AG10803 (cell line): ENCODE results near the gene STAB1.

ENCODE experiments used
- DNase-seq: peaks from one replicate; pipeline ENCODE4 v3.0.0; 2010; ENCODE audit warnings: low read depth
- H3K4me3 ChIP-seq: 2 replicates; pipeline ENCODE4 v1.5.1; 2011; ENCODE audit warnings: mild to moderate bottlenecking, low read length, control low read depth
- TF ChIP-seq, protein P1 (sequence below): conservative IDR thresholded peaks from 2 replicates; pipeline ENCODE4 v1.5.1; 2011; ENCODE audit warnings: mild to moderate bottlenecking, low read length, control low read depth, inconsistent platforms

The STAB1 gene

GRCh38 chr3:52456169-52456799 is 38.9 kb upstream of the STAB1 start:
- TF ChIP-seq, protein P1, sequence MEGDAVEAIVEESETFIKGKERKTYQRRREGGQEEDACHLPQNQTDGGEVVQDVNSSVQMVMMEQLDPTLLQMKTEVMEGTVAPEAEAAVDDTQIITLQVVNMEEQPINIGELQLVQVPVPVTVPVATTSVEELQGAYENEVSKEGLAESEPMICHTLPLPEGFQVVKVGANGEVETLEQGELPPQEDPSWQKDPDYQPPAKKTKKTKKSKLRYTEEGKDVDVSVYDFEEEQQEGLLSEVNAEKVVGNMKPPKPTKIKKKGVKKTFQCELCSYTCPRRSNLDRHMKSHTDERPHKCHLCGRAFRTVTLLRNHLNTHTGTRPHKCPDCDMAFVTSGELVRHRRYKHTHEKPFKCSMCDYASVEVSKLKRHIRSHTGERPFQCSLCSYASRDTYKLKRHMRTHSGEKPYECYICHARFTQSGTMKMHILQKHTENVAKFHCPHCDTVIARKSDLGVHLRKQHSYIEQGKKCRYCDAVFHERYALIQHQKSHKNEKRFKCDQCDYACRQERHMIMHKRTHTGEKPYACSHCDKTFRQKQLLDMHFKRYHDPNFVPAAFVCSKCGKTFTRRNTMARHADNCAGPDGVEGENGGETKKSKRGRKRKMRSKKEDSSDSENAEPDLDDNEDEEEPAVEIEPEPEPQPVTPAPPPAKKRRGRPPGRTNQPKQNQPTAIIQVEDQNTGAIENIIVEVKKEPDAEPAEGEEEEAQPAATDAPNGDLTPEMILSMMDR, result no peak
- peak overlapping the region; percentile 86 for H3K4me3 ChIP-seq
- peak; percentile 41 for DNase-seq

DNA sequence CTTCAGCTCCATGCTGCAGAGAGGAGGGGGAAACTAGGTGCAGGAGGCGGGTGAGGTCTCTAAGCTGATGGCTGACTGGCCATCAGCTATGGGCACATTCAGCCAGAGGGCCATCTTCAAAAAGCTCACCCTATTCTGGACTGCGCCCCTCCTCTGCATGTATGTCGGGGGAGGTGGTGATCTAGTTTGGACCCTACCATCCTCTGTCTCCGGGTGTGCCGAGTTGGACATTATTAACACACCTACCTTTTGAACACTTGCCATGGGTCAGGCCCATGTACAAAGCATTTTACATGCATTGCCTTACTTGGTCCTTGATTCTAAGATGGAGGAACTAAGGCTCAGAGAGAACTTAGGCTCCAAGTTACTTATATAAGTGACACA is 38.3 kb upstream of the STAB1 start:
- TF ChIP-seq, protein P1, result no peak
- no peak for DNase-seq
- H3K4me3 ChIP-seq, result peak overlapping the region; percentile 86

- TF ChIP-seq, protein P1, result no peak
- no peak for DNase-seq
- no peak overlapping the region for H3K4me3 ChIP-seq
Measured at GRCh38 chr3:52458031-52458760, 36.9 kb upstream of the STAB1 start.

DNA sequence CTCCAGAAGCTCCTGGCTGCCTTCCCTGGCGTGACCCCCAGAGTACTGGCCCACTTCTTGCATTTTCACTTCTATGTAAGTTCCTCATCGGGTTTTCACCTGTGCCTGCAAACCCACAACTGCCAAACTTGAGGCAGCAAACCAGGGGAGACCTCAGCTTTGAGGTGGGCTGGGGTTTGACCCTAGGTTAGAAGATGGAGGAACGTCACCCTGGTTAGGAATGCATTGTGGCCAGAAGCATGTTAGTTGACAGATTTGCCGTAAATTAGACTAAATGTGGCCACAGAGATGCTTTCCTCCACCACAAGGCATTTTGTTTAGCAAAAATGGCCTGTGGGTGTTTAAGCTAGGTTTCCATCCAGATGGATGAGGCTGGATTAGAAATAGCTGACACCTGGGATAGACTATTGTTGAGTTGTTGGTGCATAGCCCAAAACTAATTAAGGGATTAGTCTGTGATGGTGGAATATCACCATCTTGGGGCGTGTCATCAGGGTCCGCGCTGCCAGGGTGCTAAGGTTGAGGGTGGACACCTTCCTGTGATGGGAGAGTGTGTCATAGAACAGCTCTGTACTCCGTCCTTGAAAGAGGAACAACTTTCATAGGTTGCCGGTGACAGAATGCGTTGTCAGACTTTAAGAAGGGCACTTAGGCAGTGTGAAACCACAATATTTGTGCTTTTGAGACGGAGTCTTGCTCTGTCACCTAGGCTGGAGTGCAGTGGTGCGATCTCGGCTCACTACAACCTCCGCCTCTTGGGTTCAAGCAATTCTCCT is 36.2 kb upstream of the STAB1 start:
- TF ChIP-seq, protein P1, result no peak
- H3K4me3 ChIP-seq, result no peak overlapping the region
- DNase-seq, result no peak

DNA sequence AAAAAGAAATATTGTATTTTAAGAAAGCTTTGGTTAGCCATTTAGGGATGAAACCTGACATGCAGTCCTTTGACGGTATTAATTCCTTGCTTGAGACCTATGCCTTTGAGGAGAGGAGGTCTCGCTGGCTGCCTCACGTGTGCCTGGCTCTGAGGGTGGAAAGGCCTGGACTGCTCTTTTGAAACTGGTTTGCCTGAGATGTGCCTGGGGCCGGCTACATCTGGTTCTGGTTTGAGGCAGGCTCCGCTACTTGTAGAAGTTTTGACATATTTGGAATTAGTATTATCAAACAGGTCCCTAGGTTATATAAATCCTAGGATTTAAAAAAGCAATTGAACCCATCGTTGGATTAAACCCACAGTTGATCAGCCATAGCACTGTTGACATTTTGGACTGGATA is 33.3 kb upstream of the STAB1 start:
- DNase-seq, result peak; percentile 53
- no peak overlapping the region for H3K4me3 ChIP-seq
- TF ChIP-seq, protein P1, result no peak

- DNase-seq, result no peak
- TF ChIP-seq, protein P1, result no peak
- no peak overlapping the region for H3K4me3 ChIP-seq
Measured at GRCh38 chr3:52463416-52463815, 31.7 kb upstream of the STAB1 start.
